ENCODE measurements around the gene KCNK10.

DNA sequence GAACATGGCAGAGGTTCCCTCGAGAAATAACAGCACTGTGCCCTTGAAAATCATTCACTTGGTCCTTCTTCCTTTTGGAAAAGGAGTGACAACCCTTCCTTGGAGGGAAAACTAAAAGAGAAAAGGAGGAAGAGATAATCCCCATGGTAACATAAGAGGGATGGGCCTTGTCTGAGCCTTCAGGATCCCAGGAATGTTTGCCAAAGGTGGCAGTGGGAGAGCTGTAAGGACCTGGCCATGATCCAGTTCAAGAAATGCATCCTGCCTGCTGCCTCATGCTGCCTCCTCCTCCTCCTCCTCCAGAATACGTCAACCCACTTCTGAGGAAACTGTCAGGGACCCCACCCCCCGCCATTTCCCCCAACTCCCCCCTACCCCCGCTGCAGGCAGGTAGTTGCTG is 118.8 kb downstream of the KCNK10 start:
- no peak for TF ChIP-seq TAF1 (IDR thresholded peaks at IDR 0.05; ENCODE audit: low read depth, low read length)
- TF ChIP-seq POLR2AphosphoS5 (IDR thresholded peaks at IDR 0.05; ENCODE audit: low read depth, low read length) = no peak
- no peak for TF ChIP-seq POLR2A (IDR thresholded peaks at IDR 0.05; ENCODE audit: low read depth, low read length)

All from GM12891 (cell line).